GM12891 (cell line): ENCODE results near the gene LRRC71.

Experiments
- DNase-seq: peaks from one replicate; pipeline ENCODE4 v3.0.0; 2011; ENCODE audit warnings: low spot score; ENCODE audit not compliant: insufficient read length
- FAIRE-seq: peaks from 2 replicates; lab custom pipeline; 2011; peaks lifted over from hg19 to GRCh38; lab: Jason Lieb, UNC
- PAX5 ChIP-seq: IDR thresholded peaks from 2 replicates; pipeline ENCODE4 v1.6.1; 2011; ENCODE audit warnings: low read length, moderate library complexity, mild to moderate bottlenecking; ENCODE audit not compliant: insufficient read depth, severe bottlenecking
- POLR2A ChIP-seq: IDR thresholded peaks from 2 replicates; pipeline ENCODE4 v1.6.1; 2011; ENCODE audit warnings: low read depth, low read length, control low read depth
- POLR2AphosphoS5 ChIP-seq: IDR thresholded peaks from 2 replicates; pipeline ENCODE4 v1.6.1; 2011; ENCODE audit warnings: low read depth, low read length, control low read depth
- POU2F2 ChIP-seq: IDR thresholded peaks from 2 replicates; pipeline ENCODE4 v1.6.1; 2011; ENCODE audit warnings: low read depth, mild to moderate bottlenecking, control low read depth, low read length, moderate library complexity
- SPI1 ChIP-seq: IDR thresholded peaks from 2 replicates; pipeline ENCODE4 v1.6.1; 2011; ENCODE audit warnings: low read depth, low read length, control low read depth
- TAF1 ChIP-seq: IDR thresholded peaks from 2 replicates; pipeline ENCODE4 v1.6.1; 2011; ENCODE audit warnings: low read depth, low read length, control low read depth

Gene LRRC71

DNA sequence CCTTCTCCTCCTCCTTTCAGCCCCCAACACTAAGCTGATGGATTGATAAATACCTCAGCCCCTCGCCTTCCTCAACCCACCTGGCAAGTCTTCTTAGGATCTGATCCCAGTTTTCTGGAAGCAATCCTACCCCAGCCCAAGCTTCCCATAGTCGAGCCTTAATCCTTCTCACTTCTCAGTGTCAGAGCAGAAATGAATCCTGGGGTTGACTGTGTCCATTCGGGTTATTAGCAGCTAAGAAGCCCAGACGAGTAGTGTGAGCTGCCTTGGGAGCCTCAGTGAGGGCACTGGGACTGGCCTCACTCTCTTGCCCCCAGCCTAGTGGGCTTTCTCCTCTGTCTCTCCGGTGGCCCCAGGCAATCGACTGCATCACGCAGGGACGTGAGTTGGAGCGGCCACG lies 39.3 kb upstream of the LRRC71 start:
- no peak for FAIRE-seq
- no peak for DNase-seq
- TF ChIP-seq POLR2A (no peak), POLR2AphosphoS5 (no peak)

GRCh38 chr1:156881663-156882062 lies 38.8 kb upstream of the LRRC71 start:
- no peak for FAIRE-seq
- TF ChIP-seq PAX5 (no peak), TAF1 (no peak), POU2F2 (no peak), SPI1 (no peak), POLR2AphosphoS5 (no peak), POLR2A (no peak)
- DNase-seq, result no peak

GRCh38 chr1:156882543-156882942 lies 37.9 kb upstream of the LRRC71 start:
- DNase-seq (no peak), FAIRE-seq (no peak)
- TF ChIP-seq PAX5, result no peak
- TF ChIP-seq POLR2AphosphoS5, result no peak

- FAIRE-seq (no peak), DNase-seq (no peak)
- no peak for TF ChIP-seq POU2F2
- no peak for TF ChIP-seq POLR2AphosphoS5
- no peak for TF ChIP-seq SPI1
- no peak for TF ChIP-seq PAX5
- no peak for TF ChIP-seq POLR2A
- TF ChIP-seq TAF1, result no peak
Observed at GRCh38 chr1:156883919-156884318, 36.5 kb upstream of the LRRC71 start.

GRCh38 chr1:156884560-156885184 lies 35.8 kb upstream of the LRRC71 start:
- no peak for FAIRE-seq
- DNase-seq, result no peak

GRCh38 chr1:156885314-156885713 lies 35.1 kb upstream of the LRRC71 start:
- no peak for FAIRE-seq
- no peak for DNase-seq
- TF ChIP-seq TAF1, result no peak
- no peak for TF ChIP-seq POLR2AphosphoS5
- TF ChIP-seq SPI1, result no peak
- no peak for TF ChIP-seq POLR2A
- TF ChIP-seq POU2F2, result no peak
- TF ChIP-seq PAX5, result no peak

More at GRCh38 chr1:156884560-156885184, 35.8 kb upstream of the LRRC71 start:
- TF ChIP-seq SPI1, result no peak
- TF ChIP-seq POU2F2, result no peak
- TF ChIP-seq TAF1, result no peak
- TF ChIP-seq POLR2A, result no peak
- TF ChIP-seq POLR2AphosphoS5, result no peak
- TF ChIP-seq PAX5, result no peak

DNA sequence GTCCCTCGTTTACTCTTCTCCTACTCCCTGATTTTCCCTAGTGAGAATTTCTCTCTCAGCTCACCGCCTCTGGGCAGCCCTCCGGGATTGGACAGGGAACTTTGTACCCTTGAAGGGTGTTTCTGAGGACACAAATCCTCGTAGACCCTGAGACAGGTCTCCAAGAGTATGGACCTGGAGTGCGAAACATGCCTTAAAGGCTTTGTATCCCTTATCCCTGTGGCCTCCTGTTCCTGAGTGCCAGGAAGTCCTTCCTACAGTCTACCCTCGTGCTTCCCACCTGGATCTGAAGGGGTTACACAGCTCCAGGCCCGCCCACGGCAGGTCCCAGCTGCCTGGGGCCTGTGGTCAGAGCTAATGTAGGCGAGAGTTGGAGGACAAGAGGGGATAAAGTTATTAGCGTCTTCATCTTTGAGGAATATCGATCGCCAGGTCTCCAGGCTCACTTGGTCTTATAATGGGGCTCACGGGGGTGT lies 34.5 kb upstream of the LRRC71 start:
- no peak for FAIRE-seq
- no peak for TF ChIP-seq POU2F2
- TF ChIP-seq PAX5, result no peak
- TF ChIP-seq SPI1, result no peak
- TF ChIP-seq TAF1, result no peak
- TF ChIP-seq POLR2AphosphoS5, result no peak
- TF ChIP-seq POLR2A, result no peak
- no peak for DNase-seq

- TF ChIP-seq POLR2A (no peak), SPI1 (no peak), POU2F2 (no peak), TAF1 (no peak)
- DNase-seq, result no peak
- no peak for FAIRE-seq
Observed at GRCh38 chr1:156886583-156887281, 33.7 kb upstream of the LRRC71 start.

DNA sequence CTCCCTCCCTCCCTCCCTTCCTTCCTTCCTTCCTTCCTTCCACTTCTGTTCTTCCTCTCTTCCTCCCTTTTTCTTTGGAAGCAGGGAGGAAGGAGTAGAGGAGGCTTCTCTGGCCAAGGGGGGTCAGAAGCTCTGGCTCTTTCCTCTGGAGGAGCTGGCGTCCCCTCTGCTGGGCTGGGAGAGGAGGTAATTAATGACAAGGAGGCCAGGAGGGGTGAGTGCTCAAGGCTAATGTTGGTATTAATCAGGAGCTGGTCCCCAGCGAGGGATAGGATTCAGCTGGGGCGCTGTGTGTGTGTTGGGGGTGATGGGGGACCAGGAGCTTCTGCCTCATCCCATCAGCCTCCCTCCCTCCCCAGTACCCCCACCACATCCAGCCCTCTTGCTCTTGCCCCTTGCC lies 33.1 kb upstream of the LRRC71 start:
- FAIRE-seq (no peak), DNase-seq (no peak)
- TF ChIP-seq TAF1, result no peak
- no peak for TF ChIP-seq SPI1
- TF ChIP-seq PAX5, result no peak
- TF ChIP-seq POU2F2, result no peak
- TF ChIP-seq POLR2AphosphoS5, result no peak
- no peak for TF ChIP-seq POLR2A

DNA sequence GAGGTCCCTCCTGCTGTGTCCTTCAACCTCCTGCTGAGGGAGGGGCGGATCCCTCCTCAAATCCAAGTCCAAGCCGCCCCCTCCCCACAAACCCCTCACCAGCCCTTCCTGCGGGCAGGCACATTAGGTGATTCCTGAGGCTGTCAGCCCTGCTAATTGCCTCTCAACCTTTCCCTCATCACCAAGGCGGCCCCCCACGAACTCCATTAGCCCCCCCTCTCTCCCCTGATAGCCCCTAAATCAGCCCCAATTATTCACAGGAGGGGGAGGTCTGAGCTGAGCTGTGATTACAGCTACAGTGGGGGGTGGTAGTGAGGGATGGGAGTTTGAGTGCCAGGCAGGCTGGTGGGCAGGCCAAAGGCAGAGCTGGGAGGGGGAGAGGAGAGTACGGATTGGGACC lies 32.7 kb upstream of the LRRC71 start:
- FAIRE-seq, result no peak
- DNase-seq, result no peak
- TF ChIP-seq POU2F2 (no peak), TAF1 (no peak)
